OCI-LY1 (cell line): ENCODE data around the gene RASSF5.

Experiments
- CTCF ChIP-seq: fragments of 200-600 bp; sonication (generic), shearing (Covaris generic); IDR thresholded peaks from 2 replicates; pipeline ENCODE4 v1.5.1; 2017; ENCODE audit warnings: mild to moderate bottlenecking, antibody characterized with exemption, low read length, moderate library complexity, mixed read lengths
- EZH2 ChIP-seq: fragments of 200-600 bp; sonication (generic), shearing (Covaris generic); IDR thresholded peaks from 2 replicates; pipeline ENCODE4 v1.8.0; 2017; ENCODE audit warnings: borderline replicate concordance, mixed run types, mild to moderate bottlenecking, antibody characterized with exemption, low read length, moderate library complexity, mixed read lengths

GRCh38 chr1:206551296-206551985, 44.1 kb downstream of the RASSF5 start:
- TF ChIP-seq CTCF (no peak), EZH2 (no peak)
